GM19328 (cell line): ENCODE measurements around the gene SLC30A2.

Experiments used
- ATAC-seq: cut with Tn5 transposase; IDR thresholded peaks from one replicate; pipeline ENCODE4 v1.9.1; 2021; ENCODE audit warnings: mild to moderate bottlenecking, moderate library complexity; ENCODE audit not compliant: unreplicated experiment

The SLC30A2 gene

DNA sequence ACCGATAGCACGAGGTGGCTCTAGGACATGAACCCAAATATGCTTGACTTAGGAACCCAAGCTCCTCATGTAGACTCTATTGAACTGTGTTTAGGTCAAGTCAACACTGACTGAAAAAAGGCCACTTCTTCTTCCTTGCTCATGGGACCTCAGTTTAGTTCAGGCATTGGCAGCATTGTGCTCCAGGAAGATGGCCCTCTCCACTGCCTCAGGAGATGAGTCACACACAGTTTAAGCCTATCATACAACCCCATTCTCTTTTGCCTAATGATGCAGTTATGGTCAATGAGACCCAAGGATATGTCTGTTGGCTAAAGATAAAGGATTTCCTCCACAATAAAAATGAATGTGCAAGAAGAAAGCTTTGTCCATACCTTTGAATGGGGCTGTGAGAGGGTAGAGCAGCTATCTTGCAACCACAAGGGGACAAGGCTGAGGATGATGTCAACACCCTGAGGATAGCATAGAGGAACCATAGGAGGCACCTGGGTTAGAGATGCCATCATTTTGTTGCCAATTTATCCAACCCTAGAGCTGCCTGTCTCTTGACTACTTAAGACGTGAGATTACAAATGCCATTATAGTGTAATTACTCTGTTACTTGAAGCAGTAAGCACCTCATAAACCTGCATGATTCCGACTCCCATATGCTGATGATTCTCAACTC, 24.5 kb upstream of the SLC30A2 start:
- no peak for ATAC-seq

DNA sequence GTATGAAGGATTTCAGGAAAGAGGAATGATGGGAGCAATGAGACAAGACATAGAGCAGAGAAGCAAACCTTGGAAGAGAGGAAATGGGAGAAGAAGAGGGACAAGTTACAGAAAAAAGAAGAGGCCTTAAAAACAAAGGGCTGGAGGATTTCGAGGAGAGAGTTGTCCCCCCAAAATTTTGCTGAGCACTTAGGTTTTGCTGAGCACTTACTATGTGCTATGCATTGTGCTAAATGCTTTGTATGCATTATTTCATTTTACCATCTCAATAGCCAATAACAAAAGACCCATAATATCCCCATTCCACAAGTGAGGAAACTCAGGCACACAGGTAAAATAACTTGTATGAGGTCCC, 24.0 kb upstream of the SLC30A2 start:
- no peak for ATAC-seq

DNA sequence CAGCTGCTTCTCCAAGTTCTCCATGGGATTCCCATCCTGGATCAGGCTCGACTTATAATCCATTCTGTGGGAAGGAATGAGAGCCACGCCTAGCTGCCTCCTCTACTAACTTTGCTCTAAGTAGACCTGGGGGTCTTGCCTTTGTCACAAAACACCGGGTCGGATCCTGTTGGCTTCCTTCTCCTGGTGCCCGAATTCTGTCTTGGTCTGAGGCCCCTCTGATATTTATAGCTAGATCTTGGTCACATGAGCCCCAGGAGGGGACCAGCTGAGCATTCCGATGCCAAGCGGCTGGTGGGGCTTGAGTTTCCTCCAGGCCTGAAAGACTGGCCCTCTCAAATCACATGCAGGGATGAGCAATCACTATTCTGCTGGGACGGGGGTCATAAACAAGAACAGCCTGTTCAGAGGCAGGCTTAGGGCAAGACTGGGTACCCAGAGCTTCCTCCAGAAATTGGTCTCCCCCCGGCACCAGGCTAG, 21.6 kb upstream of the SLC30A2 start, which contains the start of gene TRIM63:
TSS of gene TRIM63 (minus strand) at position 199 of the 480 bp plus-strand sequence. CDS start at position 63, 136 bp downstream.
- ATAC-seq: no peak

DNA sequence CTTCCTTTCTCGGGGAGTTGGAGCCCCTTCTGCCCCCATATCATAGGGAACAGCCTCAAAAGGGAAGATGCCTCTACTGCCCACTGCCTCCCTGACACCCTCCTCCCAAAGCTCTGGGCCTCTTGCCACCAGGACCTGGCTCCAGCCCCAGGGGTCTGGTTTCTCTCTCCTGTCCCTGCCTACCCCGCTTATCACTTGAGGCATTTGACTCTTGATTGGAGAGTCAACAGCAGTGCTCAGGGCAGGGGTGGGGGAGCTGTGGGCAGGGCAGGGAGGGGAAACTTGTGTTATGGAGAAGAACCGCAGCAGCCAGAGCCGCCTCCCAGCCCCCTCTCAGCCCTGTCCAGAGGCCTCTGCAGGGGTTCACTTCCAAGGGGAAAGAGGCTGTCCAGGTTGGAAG, 20.9 kb upstream of the SLC30A2 start:
- ATAC-seq: no peak

DNA sequence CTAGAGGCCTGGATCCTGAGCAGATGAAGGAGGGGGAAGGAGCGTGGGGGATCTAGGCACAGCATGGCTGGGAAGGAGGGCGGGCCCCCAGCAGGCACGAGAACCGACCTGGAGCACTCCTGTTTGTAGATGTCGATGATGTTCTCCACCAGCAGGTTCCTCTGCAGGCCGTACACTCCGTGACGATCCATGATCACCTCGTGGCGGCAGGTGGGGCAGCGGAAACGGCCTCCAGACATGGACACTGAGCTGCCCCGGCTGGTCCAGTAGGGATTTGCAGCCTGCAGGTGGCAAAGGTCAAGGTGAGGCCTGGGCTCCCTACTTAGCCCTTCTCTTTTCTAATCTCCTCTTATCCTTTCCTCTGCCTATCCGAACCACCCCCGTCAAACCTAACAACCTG, 20.2 kb upstream of the SLC30A2 start:
- ATAC-seq: no peak

DNA sequence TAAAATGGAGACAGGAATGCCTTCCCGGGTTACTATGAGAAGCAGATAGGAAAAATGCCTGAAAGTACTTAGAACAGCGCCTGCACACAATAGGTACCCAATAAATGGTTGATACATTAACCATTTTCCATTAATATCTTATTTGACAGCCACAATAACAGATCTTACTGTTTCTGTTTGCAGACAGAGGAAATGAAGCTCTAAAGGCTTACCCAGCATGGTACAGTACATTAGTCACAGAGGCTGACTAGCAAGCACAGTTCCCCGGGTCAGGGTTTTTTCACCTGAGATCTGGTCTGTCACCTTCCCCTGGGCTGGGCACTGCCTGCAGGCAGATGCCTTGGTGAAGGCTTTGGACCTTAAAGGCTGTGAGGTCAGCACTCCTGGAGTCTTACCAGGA, 18.6 kb upstream of the SLC30A2 start:
- ATAC-seq: no peak

DNA sequence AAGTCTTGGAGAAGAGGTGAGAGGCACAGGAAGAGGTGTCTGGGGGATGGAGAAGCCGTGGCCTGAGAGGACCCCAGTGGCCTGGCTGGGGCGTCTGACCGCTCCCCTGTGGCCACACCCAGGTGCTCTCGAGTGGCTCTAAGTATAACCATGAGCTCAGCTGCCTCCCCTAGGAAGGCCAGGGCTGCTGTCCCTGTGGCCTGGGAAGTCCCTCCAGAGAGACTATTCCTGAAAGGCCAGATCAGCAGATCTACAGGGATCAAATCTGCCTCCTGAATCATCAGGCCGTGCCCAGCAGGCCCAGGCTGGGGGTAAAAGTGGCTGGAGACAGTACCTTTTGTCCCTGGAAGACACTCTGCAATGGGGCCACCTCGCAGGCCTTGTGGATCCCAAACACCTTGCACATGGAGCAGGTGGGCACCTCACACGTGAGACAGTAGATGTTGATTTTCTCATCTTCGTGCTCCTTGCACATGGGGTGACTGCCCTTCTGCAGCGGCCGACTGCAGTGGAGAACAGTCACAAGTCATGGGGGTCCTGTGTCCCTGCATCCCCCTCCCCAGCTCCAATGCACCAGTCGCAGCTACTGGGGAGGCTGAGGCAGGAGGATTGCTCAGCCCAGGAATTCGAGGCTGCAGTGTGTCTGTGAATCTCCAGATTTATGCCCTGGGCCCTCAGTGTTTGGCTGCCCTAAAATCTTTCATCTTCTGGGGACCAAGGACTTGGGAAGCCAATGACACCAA, 15.1 kb upstream of the SLC30A2 start:
- ATAC-seq: no peak

DNA sequence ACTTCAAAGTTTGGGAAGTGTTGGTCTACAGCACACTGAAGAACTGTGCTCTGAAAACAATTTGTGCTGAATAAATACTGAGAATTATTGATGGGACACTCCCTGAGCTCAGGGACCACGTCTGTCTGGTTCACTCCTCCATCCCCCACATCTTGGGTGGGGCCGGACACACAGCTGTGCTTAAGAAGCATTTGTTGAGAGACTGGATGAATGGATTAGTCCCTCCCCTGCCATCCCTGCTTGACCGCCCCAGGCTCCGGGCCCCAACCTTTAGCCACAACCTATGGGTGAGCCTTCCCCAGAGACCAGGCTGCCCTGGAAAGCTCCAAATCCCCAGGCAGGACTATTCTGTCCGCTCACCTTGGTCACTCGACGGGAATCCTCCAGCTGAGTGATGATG, 14.0 kb upstream of the SLC30A2 start:
- ATAC-seq: no peak

DNA sequence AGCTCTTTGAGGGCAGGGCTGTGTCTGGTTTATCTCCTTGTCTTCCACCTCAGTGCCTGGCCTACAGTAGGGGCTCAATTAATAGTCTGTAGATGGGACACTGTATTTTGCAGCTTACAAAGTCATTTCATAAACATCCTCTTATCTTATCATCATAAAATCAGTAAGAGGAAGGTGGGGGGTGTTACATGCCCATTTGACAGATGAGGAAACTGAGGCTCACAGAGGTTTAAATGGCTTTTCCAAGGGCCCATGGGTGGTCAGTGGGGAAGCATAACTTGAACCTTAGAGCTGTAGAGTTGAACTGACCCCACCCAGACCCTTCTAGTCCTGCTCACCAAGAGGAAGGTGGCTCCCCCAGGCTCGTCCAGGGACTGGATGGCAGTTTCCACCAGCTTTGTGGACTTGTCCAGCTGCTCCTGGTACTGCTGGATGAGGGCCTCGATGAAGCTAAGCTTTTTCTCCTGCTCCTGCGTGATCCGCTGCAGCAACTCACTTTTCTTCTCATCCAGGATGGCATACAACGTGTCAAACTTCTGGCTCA, 12.2 kb upstream of the SLC30A2 start:
- ATAC-seq: no peak

DNA sequence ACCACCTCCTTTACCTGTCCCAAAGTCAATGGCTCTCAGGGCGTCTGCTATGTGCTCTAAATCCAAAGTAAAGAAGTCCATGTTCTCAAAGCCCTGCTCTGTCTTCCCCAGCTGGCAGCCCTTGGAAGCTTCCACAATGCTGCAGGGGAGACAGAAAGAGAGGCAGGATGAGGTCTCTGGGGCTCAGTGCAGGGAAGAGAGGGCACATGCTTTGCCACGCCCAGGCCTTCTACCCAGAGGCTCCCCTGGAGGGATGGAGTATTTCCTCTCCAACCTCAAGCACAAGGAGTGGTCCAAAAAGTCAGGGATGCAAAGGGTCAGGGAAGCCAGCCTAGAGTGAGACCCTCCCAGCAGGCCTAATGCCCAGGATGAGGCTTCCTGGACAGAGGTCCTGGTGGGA, 11.3 kb upstream of the SLC30A2 start:
- ATAC-seq: no peak

DNA sequence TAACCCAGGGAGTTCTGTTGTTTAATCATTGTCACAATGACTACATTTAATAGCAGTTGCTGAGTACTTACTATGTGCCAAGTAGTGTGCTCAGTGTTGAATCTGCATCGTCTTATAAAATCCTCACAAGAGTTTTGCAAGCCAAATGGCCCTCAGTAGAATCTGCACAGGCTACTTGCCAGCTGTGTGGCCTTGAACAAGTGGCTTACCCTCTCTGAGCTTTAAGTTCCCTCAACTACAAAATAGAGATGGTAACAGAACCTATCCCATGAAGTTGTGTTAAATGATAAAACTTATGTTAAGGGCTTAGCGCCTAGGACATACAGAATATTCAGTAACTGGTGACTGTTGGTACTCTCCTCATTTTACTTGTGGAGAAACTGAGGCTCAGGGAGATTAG, 9.1 kb upstream of the SLC30A2 start:
- ATAC-seq: no peak

DNA sequence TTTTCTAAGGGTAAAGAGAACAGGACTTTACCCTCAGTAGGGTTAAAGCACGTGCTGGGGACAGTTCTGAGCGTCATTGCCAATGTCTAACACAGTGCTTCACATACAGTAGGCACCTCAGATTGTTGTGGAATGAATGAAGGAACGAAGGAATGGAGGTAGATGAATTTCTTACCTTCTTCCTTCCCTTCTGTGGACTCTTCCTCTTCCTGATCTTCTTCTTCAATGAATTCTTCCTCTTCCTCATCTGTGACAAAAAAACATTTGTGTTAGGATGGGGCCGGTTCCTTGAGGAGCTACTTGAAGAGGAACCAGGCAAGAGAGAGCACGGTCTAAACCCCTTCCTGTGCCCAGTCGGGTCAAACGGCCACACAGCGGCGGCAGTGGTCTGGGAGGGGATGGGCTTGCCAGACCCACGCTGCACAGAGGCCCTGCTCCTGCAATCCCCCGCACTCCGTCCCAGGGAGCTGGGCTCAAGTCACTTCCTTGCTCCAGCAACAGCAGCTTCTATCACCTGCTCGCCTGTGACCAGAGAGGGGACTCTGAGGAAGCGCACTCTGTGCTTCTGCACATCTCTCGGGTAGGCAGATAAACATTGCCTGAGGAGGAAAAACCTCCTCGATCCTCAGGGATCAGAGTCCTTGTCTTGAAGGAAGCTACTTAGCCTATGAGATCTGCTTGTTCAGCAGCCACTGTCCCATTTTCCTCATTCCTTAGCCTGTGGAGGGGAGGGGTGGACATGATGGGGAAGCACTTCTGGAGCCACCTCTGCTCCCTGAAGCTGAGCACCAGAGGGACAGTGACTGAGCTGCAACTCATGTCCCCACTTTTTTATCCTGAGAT, 8.0 kb upstream of the SLC30A2 start:
- ATAC-seq: no peak

DNA sequence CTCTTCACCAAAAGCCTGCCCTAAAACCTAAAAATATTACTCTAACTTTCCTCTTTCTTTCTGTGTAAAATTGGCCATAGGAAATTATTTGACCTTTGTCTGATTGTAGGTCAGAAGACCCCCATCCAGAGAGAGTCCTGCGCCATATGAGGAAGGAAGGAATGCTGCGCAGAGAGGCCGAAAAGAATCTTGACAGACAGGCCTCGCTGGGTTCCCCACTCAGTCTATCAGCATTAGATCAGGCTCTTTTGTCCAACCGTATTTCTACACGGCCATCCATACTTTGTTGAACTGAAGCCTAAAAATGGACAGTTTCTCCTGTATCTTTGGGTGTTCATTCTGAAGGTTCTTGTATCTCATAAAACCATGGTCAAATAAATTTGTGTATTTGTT, 4.3 kb upstream of the SLC30A2 start:
- no peak for ATAC-seq

DNA sequence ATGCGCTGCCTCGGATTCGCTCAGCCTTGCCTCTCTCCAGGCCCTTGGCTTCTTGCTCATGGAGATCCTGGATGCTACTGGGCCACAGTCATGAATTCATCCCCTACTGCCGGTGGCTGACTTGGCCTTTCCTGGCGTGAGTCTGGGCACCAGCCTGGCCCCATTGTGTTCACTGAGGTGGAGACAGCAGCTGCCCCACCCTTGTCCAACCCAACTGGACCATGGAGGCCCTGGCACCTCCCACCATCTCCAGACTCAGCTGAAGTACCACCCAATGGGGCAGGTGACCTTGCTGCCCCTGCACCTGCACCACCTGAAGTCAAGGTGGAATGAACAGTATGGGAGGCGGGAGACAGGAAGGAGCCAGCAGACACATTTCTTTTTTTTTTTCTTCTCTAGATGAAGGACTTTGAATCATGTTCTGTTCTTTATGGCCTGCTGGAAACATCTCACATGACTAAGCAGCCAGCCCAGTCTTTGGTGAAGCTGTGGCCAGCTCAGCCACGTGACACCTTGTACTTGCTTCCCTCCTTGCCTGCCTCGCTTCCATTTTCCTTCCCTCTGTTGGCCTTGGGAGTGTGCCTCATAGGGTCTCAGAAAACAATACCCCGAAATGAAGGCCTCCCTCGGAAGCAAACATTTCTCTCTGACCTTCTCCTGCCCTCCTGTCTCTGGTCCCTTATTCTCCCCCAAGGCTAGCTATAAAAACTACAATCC, 3.8 kb upstream of the SLC30A2 start:
- no peak for ATAC-seq

DNA sequence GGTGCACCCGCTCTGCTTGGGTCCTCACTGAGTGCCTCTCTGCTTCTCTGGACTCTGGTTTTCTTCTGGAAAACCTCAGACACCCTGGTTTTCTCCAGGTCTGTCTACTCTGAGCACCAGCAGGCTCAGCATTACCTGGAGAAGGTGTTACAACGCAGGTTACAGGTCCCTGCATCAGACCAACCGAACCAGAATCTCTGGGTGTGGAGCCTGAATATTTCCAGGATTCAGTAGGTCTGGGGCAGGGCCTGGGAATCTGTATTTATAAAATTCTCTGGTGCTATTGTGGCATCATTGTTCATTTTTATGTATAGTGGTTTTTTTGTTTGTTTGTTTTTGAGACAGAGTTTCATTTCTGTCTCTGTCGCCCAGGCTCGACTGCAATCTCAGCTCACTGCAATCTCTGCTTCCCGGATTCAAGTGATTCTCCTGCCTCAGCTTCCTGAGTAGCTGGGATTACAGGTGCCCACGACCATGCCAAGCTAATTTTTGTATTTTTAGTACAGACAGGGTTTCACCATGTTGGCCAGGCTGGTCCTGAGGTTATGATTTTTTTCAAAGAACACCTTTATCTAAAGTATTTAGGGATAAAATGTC, 1.5 kb upstream of the SLC30A2 start:
- no peak for ATAC-seq

DNA sequence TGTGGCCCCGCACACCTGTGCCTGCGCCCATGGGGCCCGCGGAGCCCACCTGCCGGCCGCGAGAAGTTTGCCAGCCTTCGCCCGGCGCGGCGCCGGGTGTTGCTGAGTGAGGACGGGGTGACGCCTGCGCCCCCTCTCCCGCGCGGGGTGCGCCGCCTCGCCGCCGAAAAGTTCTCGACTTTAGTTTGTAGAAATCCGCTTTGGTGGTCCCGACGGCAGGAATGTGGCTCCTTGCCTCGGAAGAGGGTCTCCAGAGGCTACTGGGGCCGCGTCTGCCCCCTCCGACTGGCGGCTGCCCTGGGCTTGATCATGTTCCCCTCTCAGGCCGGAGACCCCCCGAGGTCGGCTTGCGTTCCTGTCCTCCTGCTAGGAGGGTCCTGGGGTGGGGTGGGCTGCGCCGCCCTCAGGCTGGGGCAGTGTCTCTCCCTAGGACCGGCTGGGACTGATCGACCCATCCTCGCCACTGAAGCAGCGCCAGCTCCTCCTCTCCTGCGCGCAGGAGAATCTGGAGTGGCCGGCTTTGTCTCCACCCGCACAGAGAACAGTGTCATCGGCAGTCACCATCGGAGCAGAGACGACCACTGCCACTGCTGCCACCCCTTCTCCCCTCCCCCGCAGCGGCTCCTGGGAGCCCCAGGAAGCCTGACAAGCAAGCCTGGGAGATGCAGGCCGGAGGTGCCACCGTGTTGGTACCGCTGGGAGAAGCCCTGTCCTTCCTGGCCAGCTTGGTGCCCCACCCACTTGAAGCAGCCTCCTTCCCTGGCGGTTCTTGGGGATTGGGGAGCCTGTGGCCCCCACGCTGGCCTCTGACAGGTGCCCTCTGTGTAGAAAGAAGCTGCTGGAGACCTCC, 553 bp upstream of the SLC30A2 start:
- no peak for ATAC-seq

DNA sequence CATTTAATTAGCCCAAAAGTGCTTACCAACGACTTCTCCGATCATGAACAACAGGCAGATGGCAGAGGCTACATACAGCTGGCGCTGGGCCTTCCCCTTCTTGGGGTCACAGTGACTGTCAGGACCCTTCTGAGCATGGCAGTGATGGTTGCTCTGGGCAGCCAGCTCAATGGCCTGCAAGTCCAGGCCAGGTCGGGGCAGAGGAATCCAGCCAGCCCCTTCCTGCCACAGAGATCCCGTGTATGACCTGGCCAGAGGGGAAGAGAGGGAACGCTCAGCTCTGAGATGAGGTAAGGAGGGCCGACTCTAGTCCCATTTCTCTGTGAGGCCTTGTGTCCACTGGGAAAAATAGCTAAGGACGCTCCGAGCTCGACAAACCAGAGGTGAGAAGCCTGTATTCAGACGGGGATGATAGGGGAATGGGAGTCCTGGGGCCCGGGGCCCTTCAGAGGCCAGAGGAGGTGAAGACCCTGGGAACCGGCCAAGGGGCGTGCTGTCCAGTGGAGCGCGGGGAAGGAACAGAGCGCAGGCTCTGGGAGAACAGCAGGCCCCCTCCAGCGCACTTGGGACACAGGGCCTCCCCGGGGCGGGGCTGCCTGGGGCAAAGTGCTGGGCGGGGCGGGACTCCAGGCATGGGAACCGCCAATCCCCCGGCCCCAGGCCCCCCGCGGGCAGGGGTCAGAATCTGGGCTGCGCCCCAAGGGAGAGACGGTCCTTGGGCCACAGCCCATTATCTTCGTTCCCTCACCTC, 772 bp downstream of the SLC30A2 start:
- ATAC-seq: no peak

DNA sequence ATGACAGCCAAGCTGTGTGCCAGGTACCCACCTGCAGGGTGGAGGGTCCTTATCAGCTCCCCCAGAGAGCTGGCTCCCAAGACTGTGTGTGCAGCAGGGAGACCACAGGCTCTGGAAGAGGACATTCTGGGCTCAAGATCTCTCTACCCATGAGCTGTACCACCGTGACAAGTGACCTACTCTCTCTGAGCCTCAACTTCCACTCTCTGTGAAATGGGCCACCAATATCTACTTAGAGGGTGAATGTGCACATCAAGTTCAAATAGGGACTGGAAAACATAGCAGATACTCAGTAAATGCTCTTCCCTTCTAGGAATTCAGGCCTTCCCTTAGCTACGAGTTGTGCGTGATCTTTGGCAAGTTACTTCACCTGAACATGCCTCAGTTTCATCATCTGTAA, 1.5 kb downstream of the SLC30A2 start:
- ATAC-seq: no peak

DNA sequence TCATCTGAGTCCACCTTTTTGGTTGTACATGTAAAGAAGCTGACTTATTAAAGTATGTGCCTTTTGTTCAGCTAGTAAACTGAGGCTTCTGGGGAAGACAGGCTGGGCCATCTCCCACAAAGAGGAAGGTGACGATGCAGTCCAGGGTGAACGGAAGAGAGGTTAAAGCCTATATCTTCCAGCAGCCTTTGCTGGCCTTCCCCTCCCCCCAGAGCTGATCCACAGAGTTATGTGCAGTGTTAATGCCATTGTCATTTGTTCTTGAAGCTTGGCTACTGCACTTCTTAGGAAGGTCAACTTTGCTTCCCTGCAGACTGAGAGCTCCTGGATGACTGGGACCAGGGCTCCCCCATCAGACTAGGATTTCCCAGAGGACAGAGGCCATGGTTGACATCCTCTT, 2.2 kb downstream of the SLC30A2 start:
- ATAC-seq: no peak
